Eye (tissue), 1 donor: ENCODE results near the gene LRRK2.
"Not testable (repeated sequence)": the region's sequence is repeated elsewhere in the genome, so short reads cannot be mapped to it uniquely, and the experiment has no call there.

Experiments
- DNase-seq: peaks from one replicate; pipeline ENCODE4 v3.0.0-alpha.2; 2015

LRRK2 gene

DNA sequence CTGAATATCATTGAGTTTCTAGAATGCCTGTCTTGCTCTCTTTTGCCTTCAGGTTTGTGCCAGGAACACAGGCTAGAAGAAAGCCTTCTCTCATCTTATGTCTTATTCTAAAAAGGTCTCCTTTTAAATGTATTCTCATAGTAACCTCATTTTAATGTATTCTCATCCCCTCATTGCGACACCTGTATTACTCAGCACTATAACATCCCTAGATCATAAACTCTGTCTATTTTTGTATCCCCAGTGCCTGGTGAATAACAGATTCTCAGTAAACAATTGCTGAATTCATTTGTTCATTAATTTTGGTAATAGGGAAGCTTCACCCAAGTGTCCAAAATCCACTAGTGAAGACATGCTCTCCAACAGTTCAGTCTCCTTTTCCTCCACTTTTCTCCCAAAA lies 8.8 kb upstream of the LRRK2 start:
- no peak for DNase-seq

DNA sequence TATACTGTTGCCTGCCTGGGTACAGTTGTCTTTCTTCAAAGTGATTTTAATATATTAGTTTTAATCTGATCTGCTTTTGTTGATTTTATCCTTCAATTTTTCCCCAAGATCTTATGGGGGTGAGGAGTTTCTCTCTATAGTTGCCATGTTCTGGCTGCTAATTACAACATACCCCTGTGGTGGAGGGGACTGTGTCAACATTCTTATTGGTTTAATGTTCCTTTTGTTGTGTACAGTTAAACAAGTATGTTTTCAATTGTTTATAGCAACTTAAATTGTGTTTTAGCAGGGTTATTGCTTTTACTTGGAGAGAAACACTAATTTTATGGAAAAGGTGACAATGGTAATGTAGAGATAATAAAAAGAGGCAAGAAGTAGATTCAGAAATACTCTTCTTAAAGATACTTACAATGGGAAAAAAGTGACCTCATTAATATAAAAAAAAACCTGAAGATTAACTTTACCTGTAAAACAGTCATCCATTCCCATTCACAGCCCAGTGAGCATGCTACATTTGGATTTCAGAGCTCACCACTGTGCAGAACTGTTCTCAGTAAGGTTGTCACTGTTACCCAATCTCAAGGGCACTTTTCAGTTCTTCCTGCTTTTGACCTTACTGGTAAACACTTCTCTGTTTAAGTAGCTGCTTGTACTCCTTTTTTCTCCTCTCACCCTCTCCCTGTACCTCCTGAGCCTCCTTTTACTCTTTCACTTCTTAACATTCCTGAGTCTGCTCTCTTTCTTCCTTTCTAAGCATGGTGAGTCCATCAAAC lies 8.1 kb upstream of the LRRK2 start:
- DNase-seq, result no peak

DNA sequence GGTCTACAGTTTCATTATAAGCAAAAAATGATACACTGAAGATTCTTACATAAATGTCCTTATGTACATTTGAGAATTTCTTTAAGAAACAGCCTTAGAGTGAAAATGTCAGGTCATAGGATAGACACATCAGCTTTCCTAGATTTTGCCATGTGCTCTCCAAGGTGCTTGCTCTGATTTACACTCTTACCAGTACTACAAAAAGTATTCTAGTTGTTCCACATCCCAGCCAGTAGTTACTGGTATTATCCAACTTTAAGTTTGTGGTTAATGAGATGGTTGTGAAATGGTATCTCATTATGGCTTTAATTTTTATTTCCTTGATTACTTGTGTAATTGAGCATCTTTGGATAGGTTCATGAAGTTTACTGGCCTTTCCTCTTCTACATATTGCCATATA lies 5.0 kb upstream of the LRRK2 start:
- DNase-seq, result no peak

DNA sequence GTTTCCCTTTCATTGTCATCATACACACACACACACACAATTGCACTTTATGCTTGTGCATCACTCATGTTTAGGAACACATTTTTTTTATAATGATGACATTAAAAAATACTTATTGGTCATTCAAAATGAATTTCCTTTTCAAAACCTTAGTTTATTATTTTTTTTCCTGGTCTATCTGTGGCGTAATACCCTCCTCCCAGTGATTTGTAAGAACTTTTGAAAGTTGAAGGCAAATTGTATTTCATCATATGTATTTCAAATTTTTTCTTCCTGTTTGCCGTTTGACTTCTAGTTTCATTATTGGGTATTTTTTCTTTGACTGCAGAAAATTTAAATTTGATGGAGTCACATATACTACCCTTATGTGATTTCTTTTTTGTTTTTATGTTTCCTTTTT lies 2.5 kb upstream of the LRRK2 start:
- DNase-seq, result no peak

DNA sequence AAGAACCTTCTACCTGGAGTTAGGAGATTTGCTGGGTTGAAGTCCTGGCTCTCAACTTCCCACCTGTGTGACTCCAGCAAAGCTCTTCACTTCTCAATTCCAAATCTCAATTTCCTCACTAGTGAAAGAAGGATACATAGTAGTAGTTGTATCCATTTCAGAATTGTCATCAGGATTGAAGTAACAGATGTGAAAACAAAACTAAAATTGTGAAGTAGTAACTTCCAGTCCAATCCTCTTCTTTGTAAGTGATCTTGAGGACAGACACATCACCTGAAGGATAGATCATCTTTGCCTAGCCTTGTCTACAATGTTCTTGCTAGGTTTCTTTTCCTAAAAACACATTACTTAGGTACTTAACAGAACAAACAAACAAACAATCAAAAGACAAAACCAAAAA lies 1.2 kb upstream of the LRRK2 start:
- no peak for DNase-seq

DNA sequence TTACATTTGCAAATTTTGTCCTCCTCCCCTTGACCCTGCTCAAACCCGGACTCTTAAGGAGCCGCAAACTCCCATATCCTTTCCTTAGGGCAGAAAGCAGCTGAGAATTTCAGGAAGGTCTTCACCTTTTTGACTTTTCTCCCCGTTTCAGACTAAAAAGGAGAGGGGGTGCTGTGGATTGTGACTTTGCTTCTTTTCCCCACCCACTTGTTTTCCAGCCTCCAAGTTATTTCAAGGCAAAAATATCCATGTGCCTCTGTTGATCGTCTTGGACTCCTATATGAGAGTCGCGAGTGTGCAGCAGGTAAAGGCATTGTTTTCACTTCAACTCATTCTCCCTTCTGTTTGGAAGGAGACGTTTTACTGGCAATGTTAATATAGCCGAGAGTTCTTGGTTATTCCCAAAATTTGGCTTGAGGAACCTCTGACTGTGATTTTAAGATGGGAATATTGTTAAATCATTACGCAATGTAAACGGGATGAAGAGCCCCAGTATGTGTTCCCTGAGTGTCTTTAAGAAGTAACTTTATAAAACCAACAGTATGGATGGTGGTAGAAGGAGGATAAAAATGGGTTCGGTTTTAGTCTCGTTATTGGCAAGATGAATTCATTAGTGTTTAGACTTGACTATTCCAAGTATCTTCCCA lies 663 bp downstream of the LRRK2 start:
- peak; percentile 13 for DNase-seq

DNA sequence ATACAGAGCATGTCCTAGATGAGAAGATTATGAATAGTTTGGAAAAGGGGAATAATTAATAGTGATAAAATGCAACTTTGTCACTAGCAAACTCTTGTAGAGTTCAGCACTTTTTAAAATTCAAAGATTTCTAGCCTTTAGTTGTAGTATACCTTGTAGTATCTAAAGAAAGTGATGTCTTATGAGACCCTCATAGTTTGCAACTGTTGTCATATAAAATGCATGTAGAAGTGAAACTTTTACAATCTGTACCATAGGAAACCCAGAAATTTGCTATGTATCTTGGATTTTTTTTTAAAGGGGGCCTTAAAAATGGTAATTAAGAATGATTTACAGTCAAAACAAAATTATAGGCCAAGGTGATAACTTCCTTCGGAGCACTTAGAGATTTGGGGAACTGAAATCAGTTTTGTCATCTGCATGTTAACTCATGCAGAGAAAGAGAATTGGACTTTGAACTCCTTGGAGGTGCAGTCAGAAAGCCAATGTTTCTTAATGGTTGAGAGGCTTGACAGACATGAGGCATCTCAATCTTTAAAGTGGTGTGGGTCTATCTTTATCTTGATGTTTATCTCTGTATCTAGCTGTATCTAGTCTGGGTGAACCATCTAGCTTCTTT lies 1.3 kb downstream of the LRRK2 start:
- DNase-seq, result no peak

DNA sequence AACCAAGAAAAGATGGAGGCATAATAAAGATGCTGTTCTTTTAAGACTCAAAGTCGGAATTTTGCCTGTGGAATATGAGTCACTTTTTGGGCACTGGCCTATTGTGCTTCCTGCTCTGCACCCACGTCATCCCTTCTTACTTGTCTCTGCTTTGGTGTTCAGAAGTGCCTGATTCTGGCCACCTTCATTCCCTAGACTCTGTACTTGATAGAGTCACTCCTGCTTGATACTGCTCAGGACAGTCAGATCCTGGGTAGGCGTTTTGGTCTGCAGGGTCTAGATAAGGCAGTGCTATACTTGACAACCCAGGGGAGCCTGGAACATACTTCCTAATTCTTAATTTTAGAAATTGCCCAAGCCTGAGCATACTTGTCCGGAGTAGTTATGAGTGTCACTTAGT lies 1.9 kb downstream of the LRRK2 start:
- DNase-seq, result no peak

DNA sequence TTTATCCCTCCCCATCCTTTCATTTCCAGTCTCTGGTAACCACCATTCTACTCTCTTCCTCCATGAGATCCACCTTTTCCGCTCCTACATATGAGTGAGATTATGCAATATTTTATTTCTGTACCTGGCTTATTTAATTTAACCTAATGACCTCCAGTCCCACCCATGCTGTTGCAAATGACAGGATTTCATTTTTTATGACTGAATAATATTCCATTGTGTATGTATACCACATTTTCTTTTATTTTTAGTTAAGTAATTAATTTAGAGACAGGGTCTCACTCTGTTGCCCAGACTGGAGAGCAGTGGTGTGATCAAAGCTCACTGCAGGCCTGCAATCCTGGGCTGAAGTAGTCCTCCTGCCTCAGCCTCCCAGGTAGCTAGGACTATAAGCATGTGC lies 2.6 kb downstream of the LRRK2 start:
- no peak for DNase-seq

DNA sequence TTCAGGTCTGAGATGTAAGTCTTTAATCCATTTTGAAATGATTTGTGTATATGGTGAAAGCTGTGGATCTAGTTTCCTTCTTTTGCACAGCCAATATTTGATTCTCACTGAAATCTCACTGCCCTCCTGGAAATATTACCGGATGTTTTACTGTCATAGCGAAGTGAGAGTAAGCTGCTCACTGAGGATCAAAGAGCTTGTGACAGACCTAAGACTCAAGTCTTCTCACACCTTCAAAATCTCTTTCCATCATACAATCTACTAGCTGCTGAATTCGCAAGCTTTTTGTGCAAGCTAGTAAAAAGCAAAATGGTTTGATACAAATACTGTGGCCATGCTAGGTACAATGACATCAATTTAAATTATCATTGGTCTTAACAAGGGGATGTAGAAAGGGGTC lies 3.9 kb downstream of the LRRK2 start:
- DNase-seq, result no peak

DNA sequence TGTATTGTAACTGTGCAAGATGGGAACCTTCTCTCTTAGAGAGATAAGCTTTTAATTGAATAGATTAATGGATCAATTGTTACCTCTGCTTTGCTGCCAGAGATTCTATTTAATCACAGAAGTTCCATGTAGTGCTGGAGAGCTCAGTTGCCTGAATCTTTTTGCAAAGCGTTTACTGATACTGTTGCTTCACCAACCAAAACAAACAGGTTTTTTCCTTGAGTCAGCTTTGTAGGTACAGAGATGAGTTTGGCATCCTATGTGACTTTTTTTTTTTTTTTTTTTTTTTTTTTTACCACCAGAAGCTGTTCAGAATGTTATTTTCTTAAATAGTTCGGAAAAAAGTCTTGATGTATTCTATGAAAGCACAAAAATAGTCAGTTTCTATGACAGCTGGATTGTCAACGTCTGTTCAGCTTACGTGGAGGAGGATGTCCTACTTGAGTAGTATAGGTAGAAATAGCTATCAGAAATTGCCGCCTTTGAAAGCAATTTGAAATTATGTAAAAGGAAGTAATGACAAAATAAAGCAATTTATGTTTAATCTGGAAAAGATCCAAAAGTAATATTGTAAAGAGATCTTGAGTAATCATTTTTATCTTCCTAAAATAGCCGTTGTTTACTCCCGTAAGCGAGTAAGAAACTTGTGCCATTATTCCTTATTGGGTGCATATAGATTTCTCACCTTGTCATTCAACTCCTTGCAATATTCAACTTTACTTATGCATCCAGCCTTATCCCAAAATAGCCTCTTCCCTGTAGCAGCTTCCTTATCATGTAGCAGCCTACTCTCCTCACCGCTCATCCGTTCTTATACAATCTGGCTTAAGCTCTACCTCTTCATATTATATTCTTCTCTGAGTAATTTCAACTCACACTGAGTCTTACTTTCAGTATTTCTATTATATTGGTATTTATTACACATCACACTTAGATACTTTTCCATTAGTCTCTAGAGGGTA lies 5.2 kb downstream of the LRRK2 start:
- DNase-seq, result no peak

DNA sequence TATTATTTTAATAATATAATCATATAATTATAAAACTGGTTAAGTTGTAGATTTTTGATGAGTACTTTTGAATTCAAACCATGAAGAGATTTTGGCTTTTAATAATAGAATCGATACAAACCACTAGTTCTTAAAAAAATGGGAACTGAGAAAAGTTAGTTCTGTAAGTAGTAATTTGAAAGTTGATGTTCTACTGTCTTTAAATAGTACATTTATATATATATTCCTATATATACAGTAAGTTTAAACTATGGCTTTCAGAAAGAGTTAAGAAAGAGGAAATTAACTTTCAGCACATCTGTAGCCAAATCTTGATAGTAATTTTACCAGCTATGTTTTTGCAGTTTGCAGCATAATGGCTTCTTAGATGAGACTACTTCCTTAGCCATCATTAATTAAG lies 7.8 kb downstream of the LRRK2 start:
- DNase-seq, result no peak

DNA sequence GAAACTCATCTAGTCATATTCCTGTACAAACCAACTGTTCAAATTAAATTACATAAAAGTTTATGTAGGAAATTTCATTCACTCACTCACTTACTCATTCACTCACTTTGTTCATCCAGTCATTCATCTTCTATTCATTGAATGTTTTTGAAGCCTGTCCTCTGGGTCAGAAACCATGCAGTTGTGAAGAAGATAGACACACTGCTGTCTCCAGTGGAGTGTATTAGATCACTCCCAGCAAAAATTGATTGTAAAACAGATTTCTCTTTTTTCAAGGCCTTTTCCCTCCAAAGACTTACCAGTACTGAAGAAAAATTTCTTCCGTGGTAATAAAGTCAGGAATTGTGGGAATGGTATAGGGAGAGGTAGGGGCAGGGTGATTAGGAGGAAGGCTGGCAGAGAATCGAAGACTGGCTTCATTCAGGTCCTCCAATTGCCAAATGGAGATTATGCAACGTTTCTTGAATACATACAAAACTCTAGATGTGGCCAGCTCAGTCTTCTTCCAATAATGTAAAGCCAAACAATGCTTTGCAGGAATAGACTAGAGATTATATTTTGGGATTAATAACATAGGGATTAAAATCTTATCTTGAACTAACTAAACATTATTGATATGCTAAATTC lies 9.1 kb downstream of the LRRK2 start:
- no peak for DNase-seq

DNA sequence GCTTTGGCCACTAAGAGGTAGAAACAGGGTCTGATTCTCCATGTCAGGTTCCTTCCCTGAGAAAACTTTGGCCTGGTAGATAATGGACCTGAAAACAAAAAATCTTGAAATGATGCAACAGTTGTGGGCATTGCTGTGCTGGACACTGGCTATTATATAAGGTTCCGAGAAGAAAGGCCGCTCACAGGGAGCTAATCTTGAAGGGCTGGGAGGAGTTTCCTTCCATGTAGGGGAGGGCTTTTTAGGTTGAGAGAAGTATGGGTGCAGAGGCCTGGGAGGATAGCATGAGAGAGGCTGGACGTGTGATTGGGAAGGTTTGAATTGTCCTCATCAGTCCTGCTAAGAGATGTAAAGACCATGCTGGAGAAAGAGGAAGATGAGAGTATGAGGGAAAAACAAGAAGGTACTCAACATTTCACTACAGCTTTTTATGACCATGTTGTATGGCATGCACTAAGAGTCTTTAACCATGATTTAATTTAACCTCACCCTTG lies 11.6 kb downstream of the LRRK2 start:
- DNase-seq, result no peak

DNA sequence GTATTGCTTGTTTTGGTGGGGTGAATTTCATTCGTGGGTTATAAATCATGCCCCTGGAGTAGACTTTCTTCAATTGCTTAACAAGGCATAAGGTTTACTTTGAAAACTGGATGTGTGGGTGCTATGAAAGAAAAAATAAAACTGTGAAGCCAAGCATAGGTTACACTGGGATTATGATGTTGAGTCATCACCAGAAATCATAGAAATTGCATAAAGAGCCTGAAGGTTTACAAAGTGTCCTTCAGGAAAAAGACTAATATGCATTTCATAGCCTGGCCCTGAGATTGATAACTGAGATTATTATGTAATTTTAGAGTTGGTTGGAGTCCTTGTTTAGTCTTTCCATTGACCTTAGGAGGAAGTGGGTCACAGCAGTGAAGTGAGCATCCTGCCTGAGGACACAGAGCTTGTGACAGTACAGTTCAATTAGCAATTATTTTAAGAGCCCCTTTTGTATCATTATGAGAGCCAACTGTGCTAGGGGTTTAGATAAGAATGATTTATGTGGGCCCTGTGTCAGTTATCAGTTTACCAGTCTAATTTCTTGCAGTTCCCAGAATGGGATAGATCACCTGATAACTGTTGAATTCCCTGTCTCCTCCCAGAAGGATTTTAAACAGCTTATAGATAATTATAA lies 13.6 kb downstream of the LRRK2 start:
- DNase-seq, result no peak

DNA sequence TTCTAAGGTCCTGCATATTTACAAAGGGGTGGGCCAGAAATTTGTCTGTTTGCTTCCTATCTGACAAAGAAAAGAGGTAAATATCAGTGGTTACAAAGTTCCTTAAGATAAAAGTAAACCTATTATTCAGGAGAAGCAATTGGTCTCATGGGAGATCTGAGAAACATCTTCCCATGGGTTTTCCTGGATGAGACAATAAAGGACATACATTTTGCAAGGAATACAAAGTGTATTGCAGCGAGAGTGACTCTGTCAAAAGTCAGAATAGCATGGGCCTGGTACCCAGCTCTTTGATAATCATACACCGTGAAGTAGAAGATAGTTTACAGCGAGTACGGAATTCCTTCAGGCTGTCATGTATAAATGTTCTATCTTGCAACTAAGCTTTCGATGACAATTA lies 14.2 kb downstream of the LRRK2 start:
- DNase-seq, result no peak

DNA sequence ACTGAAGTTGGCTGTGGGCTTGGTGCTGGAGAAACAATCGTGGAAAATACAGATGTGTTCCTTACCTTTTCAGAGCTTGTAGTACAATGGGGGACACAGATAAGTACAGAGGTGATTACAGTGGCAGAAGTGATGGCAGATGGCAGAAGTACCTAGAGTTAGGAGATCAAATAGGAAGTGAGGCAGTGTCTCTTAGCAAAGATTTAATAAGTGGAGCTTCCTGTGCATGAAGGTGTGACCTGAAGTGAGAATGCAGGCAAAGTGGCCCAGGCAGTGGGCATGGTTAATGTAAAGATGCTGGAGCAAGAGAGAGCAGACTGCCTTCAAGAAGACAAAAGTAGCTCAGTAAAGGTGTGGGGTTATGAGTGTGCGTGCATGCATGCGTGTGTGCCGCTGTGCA lies 16.0 kb downstream of the LRRK2 start:
- DNase-seq, result no peak

DNA sequence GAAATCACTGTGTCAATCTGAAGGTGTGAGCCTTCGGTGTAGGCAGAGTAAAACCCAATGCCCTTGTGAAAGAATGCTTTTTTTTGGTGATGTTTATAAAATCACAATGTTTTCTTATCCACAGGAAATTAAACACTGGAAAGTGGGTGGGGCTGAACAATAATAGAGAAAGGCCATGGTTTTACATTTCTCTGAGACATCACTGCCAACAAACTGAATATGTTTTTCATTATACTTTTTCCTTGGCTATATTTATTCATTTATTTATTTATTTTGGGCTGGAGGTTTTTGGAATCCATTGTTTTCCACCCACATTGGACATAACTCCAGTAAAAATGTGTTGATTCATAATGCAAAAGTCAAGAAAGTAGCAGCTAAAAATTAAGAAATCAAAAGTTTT lies 16.9 kb downstream of the LRRK2 start:
- DNase-seq, result peak; percentile 18

DNA sequence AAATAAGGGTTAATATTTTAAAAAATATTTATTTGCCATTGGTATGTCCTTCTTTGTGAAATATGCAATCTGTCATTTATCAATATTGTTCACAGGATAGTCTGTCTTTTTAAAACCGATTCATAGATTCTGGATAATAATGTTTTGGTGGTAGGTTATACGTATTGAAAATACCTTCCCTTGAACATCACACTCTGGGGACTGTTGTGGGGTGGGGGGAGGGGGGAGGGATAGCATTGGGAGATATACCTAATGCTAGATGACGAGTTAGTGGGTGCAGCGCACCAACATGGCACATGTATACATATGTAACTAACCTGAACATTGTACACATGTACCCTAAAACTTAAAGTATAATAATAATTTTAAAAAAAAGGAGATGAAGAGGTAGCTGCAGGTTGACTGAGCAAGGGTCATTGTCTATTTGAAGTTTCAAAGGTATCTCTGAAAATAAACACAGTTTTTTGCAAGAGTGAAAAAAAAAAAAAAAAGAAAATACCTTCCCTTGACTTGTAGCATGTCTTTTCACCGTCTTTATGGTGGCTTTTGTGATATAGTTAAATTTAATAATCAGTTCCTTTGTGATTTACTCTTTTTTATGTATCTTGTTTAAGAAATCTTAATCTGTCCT lies 19.8 kb downstream of the LRRK2 start:
- DNase-seq, result not testable (repeated sequence)

DNA sequence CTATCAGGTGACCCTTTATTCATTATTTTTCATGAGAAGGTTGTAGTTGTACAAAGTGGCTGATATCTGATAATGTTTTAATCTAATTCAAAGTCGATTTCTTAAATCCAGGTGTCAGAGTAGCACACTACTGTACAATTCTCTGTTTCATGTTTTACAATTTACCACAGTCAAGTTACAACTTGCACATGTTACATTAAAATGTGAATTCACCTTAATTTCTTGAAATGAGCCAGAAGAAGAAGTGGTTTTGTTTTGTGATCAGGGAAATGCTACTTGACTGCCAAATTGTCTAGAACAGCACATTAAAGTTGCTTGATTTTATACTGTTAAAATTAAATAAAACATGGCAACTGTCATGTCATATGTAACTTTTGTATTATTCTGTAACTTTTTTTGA lies 23.2 kb downstream of the LRRK2 start:
- no peak for DNase-seq

DNA sequence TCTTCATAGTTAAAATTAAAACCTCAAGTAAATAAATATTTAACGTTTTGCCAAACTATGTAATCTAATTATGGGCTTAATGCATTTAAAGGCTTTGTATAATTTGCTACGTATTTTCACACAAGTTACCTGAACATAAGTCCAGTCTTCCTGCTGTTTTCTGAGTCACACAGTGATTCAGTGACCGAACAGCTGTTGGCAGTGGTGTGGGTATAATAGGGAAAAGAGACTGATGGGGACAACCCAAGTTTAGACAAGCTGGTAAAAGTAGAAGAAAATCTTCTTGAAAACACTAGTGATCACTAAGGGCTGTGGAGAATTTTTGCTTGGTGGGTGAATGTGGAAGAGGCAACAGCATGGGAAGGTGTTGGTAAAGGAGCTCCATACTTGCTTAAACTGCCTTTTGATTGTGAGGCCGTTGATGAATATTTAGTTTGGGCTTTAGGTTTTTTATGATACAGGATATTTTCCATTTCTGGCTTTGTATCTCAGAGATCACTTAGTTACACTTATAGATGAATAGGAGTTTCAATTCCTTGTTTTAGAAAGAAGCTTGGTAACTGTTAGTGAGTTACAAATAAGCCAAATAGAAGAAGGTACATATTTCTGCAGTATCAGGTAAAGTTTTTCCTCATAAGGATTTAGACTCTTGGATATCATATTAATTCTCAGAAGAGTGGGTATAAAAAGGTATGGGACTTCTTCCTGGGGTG lies 23.9 kb downstream of the LRRK2 start:
- DNase-seq, result no peak
